ENCODE measurements around the gene HSPG2. TPM values are rescaled to one million over a fixed set of nuclear protein-coding genes. Genes with fewer than 3 reads are reported as not detected.

The HSPG2 gene
- total RNA-seq, 1 donor from 2014 or later, result 257 TPM

DNA sequence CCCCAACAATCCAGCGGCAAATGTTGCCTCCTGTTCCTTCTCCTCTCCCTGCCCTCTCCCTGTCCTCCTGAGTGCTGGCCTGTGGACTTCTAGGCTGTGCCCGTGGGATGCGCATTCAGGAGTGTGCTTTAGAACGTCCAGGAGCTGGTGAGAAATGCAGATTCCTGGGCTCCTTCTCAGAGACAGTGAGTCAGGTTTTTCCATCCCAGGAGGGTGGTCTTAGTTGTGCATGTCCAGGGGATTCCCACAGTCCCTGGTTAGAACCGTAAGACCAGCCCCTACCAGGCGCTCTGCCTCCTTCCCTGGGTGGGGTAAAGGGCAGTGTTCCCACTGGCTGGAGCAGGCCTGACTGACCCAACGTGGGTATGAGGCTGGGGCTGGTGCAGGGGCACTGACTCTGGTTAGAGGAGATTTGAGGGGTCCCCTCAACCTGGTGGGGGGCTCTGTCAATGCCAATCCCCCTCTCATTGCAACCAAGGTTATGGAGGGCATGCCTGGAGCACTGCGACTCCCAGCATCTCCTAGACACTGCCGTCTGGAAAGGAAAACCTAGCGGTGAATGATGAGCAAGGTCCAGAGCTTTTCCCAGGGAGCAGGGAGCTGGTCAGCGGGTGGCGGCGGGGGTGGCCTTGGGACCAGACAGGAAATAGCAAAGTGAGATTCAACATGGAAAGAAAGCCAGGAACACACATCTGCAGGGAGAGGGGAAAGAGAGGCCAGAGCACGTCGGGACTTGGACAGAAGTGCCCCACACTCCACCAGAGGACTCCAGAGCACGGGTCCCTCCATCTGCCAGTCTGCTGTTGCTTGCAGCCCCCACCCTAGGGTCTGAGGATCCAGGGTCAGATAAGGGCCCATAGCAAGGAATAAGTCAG is 38.5 kb downstream of the HSPG2 start:
- peak overlapping the region; percentile 90 for H3K27ac ChIP-seq (replicated peaks)
- TF ChIP-seq, protein P1, sequence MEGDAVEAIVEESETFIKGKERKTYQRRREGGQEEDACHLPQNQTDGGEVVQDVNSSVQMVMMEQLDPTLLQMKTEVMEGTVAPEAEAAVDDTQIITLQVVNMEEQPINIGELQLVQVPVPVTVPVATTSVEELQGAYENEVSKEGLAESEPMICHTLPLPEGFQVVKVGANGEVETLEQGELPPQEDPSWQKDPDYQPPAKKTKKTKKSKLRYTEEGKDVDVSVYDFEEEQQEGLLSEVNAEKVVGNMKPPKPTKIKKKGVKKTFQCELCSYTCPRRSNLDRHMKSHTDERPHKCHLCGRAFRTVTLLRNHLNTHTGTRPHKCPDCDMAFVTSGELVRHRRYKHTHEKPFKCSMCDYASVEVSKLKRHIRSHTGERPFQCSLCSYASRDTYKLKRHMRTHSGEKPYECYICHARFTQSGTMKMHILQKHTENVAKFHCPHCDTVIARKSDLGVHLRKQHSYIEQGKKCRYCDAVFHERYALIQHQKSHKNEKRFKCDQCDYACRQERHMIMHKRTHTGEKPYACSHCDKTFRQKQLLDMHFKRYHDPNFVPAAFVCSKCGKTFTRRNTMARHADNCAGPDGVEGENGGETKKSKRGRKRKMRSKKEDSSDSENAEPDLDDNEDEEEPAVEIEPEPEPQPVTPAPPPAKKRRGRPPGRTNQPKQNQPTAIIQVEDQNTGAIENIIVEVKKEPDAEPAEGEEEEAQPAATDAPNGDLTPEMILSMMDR (IDR thresholded peaks at IDR 0.05; ENCODE audit: borderline replicate concordance), result peak; percentile 17
- H3K36me3 ChIP-seq, result peaks cover 27% of the 10 kb centered on the region
- peaks cover 100% of the 10 kb centered on the region for H3K4me1 ChIP-seq
- H3K27me3 ChIP-seq (ENCODE audit: low read depth), result no peaks in the 10 kb centered on the region
- peak; percentile 73 for DNase-seq
- intact Hi-C loops (cut with micrococcal nuclease), result loop anchor here (5.0 to 10.0 kb wide), 2 partner anchors 34 to 56 kb away; no protein-coding TSS in a partner anchor
- no peaks in the 10 kb centered on the region for H3K9me3 ChIP-seq (replicated peaks)
- no peak overlapping the region for H3K4me3 ChIP-seq

DNA sequence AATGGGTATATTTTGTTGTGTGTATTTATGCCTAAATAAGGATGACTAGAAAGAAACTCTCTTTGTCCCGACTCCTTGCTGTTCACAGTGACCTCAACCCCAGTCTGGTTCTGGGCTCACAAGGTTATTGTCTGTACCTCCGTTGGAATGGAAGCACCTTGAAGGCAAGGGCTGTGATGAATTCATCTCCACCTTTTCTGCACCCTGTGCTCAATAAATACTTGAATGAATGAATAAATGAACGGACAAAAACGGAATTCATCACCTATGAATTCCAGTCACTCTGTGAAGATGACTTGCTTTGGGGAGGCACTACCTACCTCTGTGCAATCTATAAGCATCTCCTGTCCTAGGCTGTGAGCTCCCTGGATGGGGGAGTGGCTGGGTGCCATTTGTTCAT is 39.3 kb downstream of the HSPG2 start:
- intact Hi-C loops (cut with micrococcal nuclease), result loop anchor here (5.0 to 10.0 kb wide), 2 partner anchors 34 to 57 kb away; no protein-coding TSS in a partner anchor
- H3K4me1 ChIP-seq, result peaks cover 100% of the 10 kb centered on the region
- H3K27me3 ChIP-seq (ENCODE audit: low read depth), result no peaks in the 10 kb centered on the region
- no peaks in the 10 kb centered on the region for H3K9me3 ChIP-seq (replicated peaks)
- H3K36me3 ChIP-seq, result peaks cover 35% of the 10 kb centered on the region
- peak overlapping the region; percentile 90 for H3K27ac ChIP-seq (replicated peaks)
- TF ChIP-seq, protein P1 (IDR thresholded peaks at IDR 0.05; ENCODE audit: borderline replicate concordance), result no peak
- no peak for DNase-seq
- no peak overlapping the region for H3K4me3 ChIP-seq

DNA sequence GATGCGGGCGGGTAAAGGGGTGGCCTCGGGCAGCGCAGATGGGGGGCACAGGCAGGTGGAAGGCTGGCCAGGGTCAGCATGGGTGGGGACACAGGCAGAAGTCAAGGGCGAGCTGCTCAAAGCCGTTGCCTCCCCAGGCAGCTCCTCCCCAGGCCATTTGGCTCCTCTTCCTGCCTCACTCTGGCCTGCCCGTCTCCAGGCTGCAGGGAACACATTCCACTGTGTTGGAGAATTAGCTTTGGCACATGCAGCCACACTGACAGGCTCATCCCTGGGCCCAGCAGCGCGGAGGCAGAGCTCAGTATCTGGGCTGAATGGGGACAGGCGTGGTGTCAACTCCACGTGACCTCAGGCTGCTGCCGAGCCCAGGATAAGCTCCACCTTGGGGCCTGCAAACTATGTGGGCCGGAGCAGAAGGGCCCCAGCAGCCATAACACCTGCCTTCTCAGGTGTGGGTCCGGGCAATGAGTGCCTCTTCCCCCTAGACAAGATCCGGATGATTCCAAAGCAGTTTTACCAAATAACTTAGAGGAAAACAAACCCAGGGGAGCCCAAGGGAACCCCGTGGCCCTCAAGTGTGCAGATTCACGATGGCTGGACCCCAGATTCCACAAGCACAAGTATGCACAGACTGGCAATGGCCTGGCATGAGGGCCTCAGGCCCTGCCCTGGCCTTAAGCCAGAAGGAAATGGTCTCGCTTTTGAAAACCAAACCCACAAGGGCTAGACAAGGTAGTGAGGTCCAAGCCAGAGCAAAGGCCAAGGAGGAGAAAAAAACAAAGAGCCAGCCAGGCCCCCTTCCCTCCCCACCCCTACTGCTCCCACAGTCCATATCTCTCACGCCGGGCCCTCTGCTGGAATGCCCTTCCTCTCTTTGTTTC is 40.2 kb downstream of the HSPG2 start:
- H3K4me1 ChIP-seq, result peaks cover 92% of the 10 kb centered on the region
- TF ChIP-seq, protein P1 (IDR thresholded peaks at IDR 0.05; ENCODE audit: borderline replicate concordance), result no peak
- no peaks in the 10 kb centered on the region for H3K9me3 ChIP-seq (replicated peaks)
- intact Hi-C loops (cut with micrococcal nuclease), result loop anchor here (5.0 to 10.0 kb wide), 2 partner anchors 35 to 58 kb away; no protein-coding TSS in a partner anchor
- peaks cover 44% of the 10 kb centered on the region for H3K36me3 ChIP-seq
- peak overlapping the region; percentile 7 for H3K4me3 ChIP-seq
- H3K27ac ChIP-seq (replicated peaks), result peak overlapping the region; percentile 90
- peak; percentile 88 for DNase-seq
- no peaks in the 10 kb centered on the region for H3K27me3 ChIP-seq (ENCODE audit: low read depth)

DNA sequence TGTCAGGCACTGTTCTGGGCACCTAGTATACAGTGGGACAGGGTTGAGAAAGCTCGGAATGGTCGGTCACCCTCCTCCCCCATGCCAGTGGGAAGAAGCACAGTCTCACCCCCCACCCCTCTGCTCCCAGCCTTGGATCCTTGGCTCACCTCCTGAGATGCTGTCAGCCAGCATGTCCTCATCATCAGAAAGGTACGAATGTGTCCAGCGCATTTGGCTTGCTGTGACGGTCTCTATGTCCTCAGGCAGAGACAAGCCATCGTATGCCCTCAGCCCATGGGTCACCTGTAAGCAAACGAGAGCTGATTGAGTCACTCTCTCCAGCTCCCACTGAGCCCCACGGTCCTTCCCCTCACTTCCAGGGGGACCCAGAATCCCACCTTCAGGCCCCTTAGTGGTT is 41.1 kb downstream of the HSPG2 start:
- no peak for DNase-seq
- TF ChIP-seq, protein P1 (IDR thresholded peaks at IDR 0.05; ENCODE audit: borderline replicate concordance), result no peak
- Histone ChIP-seq H3K4me3 (no peak overlapping the region), H3K36me3 (peaks cover 53% of the 10 kb centered on the region), H3K27ac (replicated peaks) (peak overlapping the region; percentile 90), H3K27me3 (ENCODE audit: low read depth) (no peaks in the 10 kb centered on the region), H3K9me3 (replicated peaks) (no peaks in the 10 kb centered on the region), H3K4me1 (peaks cover 88% of the 10 kb centered on the region)
- intact Hi-C loops (cut with micrococcal nuclease), result loop anchor here (5.0 to 10.0 kb wide), 2 partner anchors 36 to 59 kb away; no protein-coding TSS in a partner anchor

All from left ventricle myocardium inferior (tissue), 1 donor.